T47D (cell line): ENCODE results near the gene LGALS7B.
"Not testable (repeated sequence)": the region's sequence is repeated elsewhere in the genome, so short reads cannot be mapped to it uniquely, and the experiment has no call there.

Source experiments
- DNase-seq, 2 experiments: peaks; one replicate each; pipeline versions ENCODE4 v3.0.0 to v3.0.0-alpha.2; 2011 to 2012; ENCODE audit warnings: low read depth in 1 of 2, low spot score in 1 of 2
- JUND ChIP-seq: IDR thresholded peaks from 2 replicates; pipeline ENCODE4 v1.6.1; 2012; ENCODE audit warnings: low read depth
- in situ Hi-C: cut with HindIII; loops from 2 replicates; pipeline ENCODE4 v1.10.0; 2016; ENCODE audit warnings: low sequenced_read_pairs, low pct_unique_long_range_greater_than_20kb

Gene LGALS7B

DNA sequence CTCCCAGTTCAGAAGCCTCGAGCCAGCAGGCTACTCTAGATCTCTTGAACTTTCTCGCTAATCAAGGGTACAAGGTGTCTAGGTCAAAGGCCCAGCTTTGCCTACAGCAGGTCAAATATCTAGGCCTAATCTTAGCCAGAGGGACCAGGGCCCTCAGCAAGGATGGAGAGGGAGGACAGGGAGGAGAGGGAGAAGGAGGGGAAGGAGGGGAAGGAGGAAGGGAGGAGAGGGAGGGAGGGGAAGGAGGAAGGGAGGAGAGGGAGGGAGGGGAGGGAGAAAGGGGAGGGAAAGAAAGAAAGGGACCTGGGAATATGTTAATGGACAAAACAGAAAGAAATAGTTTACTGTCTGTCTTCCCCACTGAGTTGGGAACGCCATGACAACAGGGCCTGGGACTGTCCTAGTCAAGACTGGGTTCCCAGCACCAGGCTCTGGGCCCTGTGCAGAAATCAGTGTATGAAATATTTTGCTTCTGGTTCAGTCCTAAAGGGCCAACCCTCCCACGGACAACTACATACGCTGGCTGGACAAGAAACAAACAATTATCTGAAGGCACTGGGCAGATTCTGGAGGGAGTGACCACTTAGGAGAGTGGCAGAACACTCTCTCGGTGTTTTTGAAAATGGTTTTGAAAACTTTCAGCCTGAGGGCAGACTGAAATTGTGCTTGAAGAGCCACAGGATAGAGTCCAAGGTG is 38.0 kb downstream of the LGALS7B start:
- DNase-seq, result no peak
- TF ChIP-seq JUND, result no peak
- in situ Hi-C loops, result no loop called here

DNA sequence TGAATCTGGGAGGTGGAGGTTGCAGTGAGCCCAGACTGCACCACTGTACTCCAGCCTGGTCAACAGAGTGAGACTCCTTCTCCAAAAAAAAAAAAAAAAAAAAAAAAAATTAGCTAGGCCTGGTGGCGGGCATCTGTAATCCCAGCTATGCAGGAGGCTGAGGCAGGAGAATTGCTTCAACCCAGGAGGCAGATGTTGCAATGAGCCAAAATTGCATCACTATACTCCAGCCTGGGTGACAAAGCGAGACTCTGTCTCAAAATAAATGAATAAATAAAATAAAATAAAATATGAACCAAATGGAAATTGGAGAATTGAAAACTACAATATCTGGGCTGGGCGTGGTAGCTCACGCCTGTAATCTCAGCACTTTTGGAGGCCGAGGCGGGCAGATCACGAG is 40.2 kb downstream of the LGALS7B start:
- in situ Hi-C loops, DNase-seq: not testable (repeated sequence)

DNA sequence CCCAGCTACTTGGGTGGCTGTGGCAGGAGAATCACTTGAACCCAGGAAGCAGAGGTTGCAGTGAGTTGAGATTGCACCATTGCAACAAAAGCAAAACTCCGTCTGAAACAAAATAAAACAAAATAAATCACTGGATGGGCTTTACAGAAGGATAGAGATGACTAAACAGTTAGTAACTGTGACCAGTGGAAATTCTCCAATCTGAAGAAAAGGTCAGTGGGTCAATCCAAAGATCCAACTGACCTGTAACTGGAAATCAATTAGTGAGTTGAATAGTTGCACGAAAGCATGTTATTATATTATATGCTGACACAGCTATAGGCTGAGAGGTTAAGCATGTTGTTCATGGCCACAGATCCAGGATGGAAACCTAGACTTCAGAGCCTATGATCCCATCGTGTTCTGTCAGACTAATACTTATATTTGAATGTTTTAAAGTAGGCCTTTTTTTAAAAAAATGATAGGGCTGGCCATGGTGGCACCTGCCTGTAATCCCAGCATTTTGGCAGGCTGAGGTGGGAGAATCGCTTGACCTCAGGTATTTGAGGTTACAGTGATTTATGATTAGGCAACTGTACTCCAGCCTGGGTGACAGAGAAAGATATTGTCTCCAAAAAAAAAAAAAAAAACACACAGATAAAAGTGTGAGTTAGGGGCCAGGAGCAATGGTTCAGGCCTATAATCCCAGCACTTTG is 41.2 kb downstream of the LGALS7B start:
- no peak for TF ChIP-seq JUND
- DNase-seq, result no peak
- in situ Hi-C loops, result no loop called here

DNA sequence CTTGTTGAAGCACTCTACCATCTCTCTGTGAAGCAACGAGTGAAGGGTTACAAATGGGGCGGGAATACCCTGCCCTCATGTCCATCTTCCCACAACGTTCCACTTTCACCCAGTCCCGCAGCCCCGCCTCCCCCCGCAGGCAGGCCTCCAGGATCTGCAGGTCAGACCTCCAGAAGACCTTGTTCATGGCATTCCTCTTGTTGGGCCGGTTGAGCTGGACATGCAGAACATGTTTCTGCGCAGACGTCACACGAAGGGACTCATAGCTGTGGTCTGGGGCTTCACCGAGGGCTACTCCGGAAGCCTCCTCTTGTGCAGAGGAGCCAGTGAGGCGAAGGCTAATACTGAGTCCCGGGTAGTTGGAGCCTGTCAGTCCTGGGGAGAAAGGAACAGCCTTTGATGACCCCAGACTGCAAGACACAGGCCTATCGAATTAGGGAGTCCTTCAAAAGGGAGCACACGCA is 42.2 kb downstream of the LGALS7B start:
- peak; percentile 56 to 98 for DNase-seq
- peak; percentile 33; the same call in 1 of the 2 replicates for TF ChIP-seq JUND
- in situ Hi-C loops, result no loop called here

DNA sequence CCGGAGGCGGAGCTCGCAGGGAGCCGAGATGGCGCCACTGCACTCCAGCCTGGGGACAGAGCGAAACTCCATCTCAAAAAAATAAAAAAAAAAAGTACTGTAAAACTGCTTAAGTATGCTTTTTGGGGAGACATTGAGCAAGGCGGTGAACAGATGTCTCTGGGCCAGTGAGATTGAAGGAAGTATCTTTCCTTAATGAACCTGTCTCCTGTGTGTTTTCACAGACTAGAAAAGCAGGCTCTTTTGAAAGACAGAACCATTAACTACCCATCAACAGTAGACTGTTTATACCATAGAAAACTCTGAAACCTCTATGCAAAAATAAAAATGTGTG is 44.1 kb downstream of the LGALS7B start:
- in situ Hi-C loops, result no loop called here
- TF ChIP-seq JUND, result no peak
- DNase-seq, result no peak

DNA sequence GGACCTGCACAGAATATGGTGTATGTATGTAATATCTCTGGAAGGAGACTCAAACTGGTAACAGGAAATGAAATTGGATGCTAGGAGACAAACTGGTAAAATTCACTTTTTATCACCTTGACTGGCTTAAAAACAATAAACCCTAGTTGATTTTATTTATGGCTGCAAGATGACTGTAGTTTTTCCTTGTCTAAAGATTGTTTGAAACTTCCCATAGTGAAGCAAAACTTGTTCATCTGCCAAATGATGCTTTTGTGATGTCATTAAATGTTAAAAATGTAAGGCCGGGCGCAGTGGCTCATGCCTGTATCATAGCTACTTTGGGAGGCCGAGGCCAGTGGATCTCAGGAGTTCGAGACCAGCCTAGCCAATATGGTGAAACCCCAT is 45.1 kb downstream of the LGALS7B start:
- no peak for DNase-seq
- in situ Hi-C loops, result no loop called here
- no peak for TF ChIP-seq JUND

DNA sequence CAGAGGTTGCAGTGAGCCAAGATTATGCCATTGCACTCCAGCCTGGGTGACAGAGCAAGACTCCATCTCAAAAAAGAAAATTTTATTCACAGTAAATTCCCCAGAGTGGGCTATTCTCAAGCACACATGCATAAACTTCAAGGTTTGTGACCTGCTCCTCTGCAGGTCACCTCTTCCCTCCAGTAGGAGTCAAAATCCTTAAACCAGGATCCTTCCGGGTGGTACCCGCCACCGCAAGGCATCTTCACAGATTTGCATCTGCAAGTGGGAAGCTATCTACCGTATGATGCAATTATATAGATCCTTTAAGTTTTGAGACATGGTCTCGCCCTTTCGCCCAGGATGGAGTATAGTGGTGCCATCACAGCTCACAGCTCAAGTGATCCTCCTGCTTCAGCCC is 45.6 kb downstream of the LGALS7B start:
- no peak for TF ChIP-seq JUND
- in situ Hi-C loops, result no loop called here
- no peak for DNase-seq

DNA sequence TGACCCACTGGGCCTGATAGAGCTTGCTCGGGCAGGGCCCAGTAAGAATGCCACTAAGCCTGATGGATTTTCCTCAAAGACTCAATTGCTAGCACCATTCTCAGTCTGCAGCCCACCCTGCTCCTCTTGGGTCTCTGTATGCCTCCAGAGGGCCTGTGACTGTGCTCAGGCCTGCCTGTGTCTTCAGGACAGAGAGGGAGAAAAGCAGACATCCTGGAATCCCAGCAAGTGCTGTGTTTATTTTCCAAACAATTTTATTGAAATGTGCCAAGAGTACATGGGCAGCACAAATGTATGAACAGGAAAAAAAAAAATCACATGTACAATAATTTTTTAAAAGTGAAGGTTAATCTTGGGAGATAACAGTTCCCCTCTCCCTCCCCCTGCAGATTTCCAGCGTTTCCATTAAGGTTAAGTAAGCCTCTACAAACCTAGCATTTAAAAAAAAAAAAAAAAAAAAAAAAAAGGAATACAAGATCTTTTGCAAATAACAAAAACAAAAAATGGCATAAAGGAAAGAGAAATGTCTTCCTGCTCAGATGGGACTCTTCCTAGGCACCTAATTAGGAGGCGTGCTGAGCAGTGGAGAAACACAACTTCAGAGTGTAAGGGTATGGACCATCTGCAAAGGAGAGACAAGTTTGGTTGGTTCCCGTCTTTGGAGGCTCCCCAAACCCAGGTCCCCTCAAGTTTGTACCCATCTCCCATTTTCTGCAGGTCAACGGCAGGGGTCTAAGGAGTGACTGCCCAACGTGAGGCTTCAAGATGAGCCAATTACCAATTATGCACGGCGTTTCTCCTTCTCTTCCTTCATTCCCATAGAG is 47.4 kb downstream of the LGALS7B start:
- DNase-seq, result no peak
- no peak for TF ChIP-seq JUND
- in situ Hi-C loops, result no loop called here

DNA sequence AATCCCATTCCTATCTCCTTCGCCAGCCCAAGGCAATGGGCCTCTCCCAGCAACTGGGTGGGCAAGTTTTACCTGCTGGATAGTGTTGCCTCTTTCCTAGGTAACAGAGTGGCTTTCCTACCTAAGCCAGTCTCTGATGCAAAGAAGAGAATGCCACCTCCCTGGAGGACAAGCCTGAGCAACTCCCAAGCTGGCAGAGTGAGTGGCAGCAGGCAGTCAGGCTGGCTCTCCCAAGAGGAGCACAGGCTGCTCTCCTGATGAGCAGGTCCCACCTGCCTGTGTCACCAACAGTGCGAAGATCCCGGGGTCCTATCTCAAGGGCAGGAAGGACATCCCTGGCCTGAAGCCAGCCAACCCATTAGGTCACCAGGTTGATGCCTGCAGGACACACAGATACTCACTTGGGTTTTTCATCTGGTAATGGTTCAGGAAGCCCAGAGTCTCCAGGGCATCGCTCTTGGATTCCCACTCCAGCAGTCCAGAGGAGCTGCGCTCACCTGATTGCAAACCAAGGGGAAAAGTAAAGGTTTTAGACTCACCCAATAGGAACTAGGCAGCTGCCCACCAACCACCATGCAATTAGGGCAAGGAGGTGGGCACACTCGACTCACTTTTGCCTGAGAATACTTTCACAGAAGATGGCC is 48.1 kb downstream of the LGALS7B start:
- DNase-seq, result peak in 1 of 2 experiments; percentile 66
- in situ Hi-C loops, result no loop called here
- TF ChIP-seq JUND, result no peak

DNA sequence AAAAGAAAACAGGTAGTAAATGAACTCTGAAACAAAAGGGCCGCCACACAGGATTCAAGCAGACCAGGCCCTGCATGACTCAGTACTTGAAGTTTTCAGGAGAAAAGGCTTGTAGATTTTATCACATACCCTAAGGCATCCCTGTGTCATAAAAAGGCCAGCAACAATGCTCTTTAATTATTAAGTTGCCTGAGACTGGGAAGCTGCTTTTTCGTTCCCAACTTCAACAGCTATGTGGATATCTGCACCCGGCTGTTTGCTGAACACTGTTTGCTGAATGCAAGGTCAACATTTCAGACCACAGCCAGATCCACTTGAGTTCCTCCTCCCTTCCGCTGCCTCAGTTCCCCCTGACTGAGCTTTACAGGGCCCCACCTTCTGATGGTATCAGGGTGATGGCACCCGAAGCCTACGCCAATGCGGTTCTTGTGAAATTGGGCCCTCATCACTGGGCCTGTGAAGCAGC is 48.7 kb downstream of the LGALS7B start:
- DNase-seq, result peak; percentile 50 to 97
- peak; percentile 71 for TF ChIP-seq JUND
- in situ Hi-C loops, result no loop called here

DNA sequence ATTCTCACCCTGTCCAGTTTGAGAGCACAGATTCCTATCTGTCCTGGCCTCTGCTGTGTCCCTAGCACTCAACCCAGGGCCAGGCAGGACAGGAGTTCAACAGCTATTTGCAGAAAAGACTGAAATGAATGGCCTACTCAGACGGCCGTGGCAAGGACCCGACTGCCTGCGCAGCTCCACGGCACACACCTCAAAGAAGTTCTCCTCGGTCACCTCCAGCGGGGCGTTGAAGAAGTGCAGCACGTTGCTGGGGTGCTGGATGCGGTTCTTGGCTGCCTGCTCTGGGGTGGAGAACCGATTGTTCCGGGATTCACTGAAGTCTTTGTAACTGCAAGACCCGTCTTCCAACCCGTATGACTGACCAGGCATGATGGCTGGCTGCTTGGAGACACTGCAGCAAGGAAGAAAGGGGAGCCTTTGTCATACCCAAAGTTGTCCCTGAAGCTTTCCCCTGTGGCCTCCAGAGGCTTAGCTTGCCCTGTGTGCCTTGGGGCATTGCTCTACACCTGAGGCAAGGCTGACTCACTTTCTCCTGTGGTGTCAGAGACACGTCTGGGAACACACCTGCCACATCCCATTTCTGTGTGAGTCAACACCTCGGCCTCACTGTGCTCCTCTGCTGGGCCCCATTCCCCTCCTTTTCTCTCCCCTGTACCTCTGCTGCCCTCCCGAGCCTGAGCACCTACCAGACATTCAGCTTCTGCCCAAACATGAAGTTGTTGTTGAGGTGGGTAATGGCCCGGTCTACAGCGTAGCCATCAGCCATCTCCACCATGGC is 49.4 kb downstream of the LGALS7B start:
- peak in 1 of 2 experiments; percentile 68 for DNase-seq
- TF ChIP-seq JUND, result no peak
- in situ Hi-C loops, result no loop called here
